GM18519 (cell line): ENCODE data around the gene CCDC81.
"Not testable (repeated sequence)": the region's sequence is repeated elsewhere in the genome, so short reads cannot be mapped to it uniquely, and the experiment has no call there.

Source experiments
- ATAC-seq: cut with Tn5 transposase; IDR thresholded peaks from one replicate; pipeline ENCODE4 v1.9.1; 2021; ENCODE audit warnings: mild to moderate bottlenecking, moderate library complexity; ENCODE audit not compliant: unreplicated experiment, low FRiP score

The CCDC81 gene

DNA sequence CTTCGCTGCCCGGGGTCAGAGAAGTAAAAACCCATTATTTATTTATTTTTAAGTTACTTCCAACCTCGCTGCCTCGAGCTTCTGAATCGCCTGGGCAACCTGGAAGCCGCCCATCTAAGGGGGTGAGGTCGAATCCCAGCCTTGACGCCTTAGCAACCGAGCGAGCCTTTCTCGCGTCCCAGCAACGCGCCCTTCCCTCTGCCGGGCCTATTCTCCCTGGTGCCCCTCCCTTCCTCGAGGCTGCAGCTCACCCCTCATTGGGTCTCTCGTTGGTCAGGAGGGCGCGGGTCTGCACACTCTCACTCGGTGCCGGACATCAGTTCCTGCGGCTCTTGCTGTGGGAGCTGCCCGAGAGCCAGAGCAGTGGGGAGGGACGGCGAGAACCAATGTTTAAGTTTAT is at the start of gene CCDC81:
CCDC81 (plus strand) TSS at position 302 of the 400 bp plus-strand sequence. CDS start 277 bp downstream, outside the sequence.
- ATAC-seq, result no peak

GRCh38 chr11:86335131-86335767 is 39.4 kb upstream of the CCDC81 start:
- no peak for ATAC-seq

DNA sequence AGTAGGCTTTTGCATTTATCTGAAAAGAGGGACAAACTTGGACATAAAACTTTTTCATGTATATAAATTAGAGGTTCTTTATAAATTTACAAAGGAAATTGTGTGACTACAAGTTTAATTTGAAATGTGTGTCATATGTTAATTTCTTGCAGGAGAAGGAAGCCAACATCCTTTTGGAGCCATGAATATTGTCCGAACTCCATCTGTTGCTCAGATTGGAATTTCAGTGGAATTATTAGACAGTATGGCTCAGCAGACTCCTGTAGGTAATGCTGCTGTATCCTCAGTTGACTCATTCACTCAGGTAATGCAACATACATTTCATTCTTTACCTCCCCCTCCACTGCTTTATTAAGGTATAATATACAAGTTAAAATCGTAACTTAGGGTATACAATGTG is 37.5 kb upstream of the CCDC81 start:
- no peak for ATAC-seq

DNA sequence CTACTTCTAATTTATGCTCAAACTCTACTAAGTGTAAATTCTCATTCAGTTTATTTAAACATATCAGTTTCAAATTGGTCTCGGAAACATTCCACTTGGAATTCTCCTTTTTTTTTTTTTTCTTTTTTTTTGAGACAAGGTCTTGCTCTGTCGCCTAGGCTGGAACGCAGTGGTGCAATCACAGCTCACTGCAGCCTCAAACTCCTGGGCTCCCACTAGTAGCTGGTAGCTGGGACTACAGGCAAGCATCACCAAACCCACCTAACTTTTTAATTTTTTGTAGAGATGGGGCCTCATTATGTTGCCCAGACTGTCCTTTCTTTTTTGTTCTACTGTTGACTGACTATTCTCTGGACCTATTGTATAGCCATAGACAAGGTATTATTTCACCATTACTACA is 33.3 kb upstream of the CCDC81 start:
- no peak for ATAC-seq

DNA sequence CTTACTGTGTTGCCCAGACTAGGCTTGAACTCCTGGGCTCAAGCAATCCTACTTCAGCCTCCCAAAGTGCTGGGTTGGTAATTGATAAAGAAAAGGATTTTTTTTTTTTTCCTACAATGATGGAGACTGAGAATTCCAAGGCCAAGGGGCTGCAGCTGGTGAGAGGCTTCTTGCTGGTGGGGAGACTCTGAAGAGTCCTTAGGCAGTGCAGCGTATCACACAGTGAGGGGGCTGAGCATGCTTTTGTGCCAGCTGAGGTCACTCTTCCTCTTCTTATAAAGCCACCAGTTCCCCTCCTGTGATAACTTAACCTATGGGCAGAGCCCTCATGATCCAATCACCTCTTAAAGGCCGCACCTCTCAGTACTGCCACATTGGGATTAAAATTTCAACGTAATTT is 28.2 kb upstream of the CCDC81 start:
- ATAC-seq, result no peak

DNA sequence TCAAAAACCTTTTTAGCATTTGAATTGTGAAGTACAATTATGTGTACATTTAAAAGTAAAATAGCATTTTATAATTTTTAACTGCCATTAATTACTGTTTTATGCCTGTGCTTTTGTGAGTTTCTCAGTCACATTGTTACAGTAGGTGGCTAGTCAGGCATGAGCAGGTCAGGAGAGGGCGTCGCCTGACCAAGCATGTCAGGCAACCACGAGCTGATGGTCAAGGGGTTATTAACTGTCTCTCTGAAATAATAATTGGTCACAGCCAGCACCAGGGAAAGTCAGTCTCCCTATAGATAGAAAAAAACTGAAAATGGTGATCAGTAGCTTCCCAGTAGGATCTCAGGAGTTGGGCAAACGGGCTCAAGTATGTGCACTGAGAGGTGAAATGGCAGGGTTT is 19.4 kb upstream of the CCDC81 start:
- ATAC-seq, result no peak

GRCh38 chr11:86357412-86357811 is 17.3 kb upstream of the CCDC81 start:
- not testable (repeated sequence) for ATAC-seq

GRCh38 chr11:86358720-86359119 is 16.0 kb upstream of the CCDC81 start:
- ATAC-seq, result no peak

- no peak for ATAC-seq
Measured at GRCh38 chr11:86360775-86361395, 13.8 kb upstream of the CCDC81 start.

GRCh38 chr11:86363424-86363823 is 11.3 kb upstream of the CCDC81 start:
- ATAC-seq, result no peak

DNA sequence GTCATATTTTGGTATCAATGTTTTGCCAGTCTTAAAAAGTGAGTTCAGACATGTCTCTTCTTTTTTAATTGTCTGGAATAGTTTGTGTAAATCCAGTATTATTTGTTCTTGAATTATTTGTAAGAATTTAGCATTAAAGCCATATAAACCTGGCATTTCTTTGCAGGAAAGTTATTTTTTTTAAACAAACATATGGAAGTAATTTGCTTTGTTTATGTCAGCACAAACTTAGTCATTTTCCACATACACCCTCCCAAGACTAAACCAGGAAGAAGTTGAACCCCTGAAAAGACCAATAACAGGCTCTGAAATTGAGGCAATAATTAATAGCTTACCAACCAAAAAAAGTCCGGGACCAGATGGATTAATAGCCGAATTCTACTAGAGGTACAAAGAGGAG is 9.1 kb upstream of the CCDC81 start:
- ATAC-seq, result no peak

DNA sequence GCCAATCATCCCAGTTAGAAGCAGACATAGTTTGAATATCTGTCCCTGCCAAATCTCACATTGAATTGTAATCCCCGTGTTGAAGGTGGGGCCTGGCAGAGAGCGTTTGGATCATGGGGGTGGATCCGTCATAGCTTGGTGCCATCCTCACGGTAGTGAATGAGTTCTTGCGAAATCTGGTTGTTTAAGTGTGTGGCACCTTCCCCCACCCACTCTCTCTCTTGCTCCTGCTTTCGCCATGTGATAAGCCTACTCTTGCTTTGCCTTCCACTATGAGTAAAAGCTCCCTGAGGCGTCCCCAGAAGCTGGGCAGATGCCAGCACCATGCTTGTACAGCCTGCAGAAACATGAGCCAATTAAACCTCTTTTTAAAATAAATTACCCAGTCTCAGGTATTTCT is 5.0 kb upstream of the CCDC81 start:
- ATAC-seq, result no peak

DNA sequence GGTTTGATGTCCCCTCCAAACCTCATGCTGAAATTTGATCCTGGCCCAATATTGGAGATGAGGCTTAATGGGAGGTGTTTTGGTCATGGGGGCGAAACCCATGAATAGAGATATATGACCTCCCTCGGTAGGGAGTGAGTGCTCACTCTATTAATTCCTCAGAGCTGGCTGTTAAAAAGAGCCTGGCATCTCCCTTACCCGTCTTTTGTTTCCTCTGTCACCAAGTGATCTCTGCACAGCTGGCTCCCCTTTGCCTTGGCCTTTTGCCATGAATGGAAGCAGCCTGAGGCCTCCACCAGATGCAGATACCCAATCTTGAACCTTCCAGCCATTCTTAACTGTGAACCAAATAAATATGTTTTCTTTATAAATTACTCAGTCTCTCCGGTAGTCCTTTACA is 4.5 kb upstream of the CCDC81 start:
- ATAC-seq, result no peak

- no peak for ATAC-seq
Measured at GRCh38 chr11:86370922-86371594, 3.6 kb upstream of the CCDC81 start.

DNA sequence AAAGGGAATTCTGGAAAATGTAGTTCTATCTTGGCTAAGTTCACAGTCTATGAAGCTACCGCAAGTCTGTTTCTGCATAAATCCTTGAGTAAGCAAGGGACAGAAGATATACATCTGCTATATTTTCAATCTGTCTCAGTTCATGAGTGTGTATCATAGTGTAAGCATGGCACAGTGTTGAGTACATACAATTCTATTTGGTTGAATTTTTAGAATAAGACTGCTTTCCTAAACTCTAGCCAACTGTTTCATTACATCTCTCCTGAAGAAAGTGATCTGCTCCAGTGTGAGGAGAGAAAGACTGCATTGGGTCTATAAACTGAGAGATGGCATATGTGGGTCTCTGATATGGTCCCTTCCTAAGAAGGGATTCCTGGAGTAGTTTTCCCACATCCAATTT is 2.6 kb upstream of the CCDC81 start:
- no peak for ATAC-seq

DNA sequence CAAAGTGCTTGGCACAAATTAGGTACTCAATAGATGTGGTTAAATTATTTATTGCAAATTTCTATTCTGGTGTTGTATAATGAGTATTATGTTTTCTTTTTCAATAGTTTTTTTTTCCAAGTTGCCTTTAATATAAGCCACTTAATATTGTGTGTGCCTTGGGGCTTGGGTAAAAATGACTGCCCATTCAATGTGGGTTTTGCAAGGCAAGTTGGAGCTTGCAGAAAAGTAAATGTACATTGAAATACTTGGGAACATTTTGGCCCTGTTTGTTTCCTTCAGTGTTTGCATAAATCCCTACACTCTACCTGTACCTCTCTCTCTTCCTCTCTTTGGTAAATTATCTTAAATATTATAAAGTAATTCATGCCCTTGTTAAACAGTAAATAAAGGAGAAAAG is 2.1 kb upstream of the CCDC81 start:
- no peak for ATAC-seq

GRCh38 chr11:86374069-86374468 is 618 bp upstream of the CCDC81 start:
- ATAC-seq, result no peak

- no peak for ATAC-seq
Measured at GRCh38 chr11:86377972-86378371, 3.3 kb downstream of the CCDC81 start.

DNA sequence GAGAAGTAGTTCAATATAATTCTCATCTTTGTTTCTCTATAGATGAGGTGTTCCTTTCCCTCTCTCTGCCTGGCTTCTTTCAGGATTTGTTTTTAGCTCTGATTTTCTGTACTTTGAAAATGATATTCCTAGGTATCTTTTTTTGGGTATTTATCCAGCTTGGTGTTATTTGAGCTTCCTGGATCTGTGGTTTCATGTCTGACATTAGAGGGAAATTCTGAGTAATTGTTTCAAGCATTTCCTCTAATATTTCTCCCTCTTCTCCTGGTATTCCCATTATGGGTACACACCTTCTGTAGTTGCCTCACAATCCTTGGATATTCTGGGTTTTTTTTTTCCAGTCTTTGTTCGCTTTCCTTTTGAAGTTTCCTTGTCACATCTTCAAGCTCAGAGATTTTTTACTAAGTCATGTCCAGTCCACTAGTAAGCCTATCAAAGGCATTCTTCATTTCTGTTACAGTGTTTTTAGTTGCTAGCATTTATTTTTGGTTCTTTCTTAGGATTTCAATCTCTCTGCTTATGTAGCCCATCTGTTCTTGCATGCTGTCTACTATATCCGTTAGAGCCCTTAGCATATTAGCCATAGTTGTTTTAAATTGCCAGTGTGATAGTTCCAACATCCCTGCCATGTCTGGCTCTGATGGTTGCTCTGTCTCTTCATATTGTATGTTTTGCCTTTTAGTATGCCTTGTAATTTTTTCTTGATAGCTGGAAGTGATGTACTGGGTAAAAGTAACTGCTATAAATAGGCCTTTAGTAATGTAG is 5.8 kb downstream of the CCDC81 start:
- ATAC-seq, result no peak

GRCh38 chr11:86383041-86383955 is 8.6 kb downstream of the CCDC81 start:
- no peak for ATAC-seq
